Upper lobe of right lung (tissue), 1 donor: ENCODE data around the gene CCNT2. TPM values are rescaled to one million over a fixed set of nuclear protein-coding genes. Genes with fewer than 3 reads are reported as not detected.
A peak's percentile ranks its signal among the peaks of the same experiment; 100 is the strongest.

Experiments
- ATAC-seq: fragments of 200-7000 bp; cut with Tn5 transposase; one replicate; pipeline ENCODE4 v1.9.1; 2020; ENCODE audit warnings: mild to moderate bottlenecking, moderate library complexity
- DNase-seq: peaks from one replicate; pipeline ENCODE4 v3.0.0-alpha.2; 2020
- H3K27ac ChIP-seq: fragments of 200-600 bp; one replicate; pipeline ENCODE4 v1.8.0; 2022
- H3K27me3 ChIP-seq: fragments of 200-600 bp; one replicate; pipeline ENCODE4 v1.8.0; 2022; ENCODE audit warnings: mild to moderate bottlenecking
- H3K36me3 ChIP-seq: fragments of 200-600 bp; one replicate; pipeline ENCODE4 v1.8.0; 2022
- H3K4me1 ChIP-seq: fragments of 200-600 bp; one replicate; pipeline ENCODE4 v1.8.0; 2022
- H3K4me3 ChIP-seq: fragments of 200-600 bp; one replicate; pipeline ENCODE4 v1.8.0; 2022; ENCODE audit warnings: mild to moderate bottlenecking
- H3K9me3 ChIP-seq: fragments of 200-600 bp; one replicate; pipeline ENCODE4 v1.8.0; 2022
- intact Hi-C: fragments of 100-400 bp; cut with DNase I; formaldehyde crosslinking; loops from one replicate; pipeline ENCODE4 v1.11.0; 2022
- total RNA-seq: library from RNA; stranded (reverse); fragmentation: NEBNext Ultra II Directional; extraction: Animal tissue kit (Norgen Biotek cat#: 25700); gene quantifications from one replicate; pipeline ENCODE4 v1.2.1, GENCODE V29; 2021
- TF ChIP-seq, protein P1 (sequence below): fragments of 200-600 bp; IDR thresholded peaks from one replicate; pipeline ENCODE4 v1.8.0; 2022; ENCODE audit warnings: antibody characterized with exemption
- donor health status: DM: no; HTN: yes; CAD: no; lungs with severe emphysema.

Gene CCNT2
- total RNA-seq, 1 donor from 2014 or later, result 38.7 TPM

DNA sequence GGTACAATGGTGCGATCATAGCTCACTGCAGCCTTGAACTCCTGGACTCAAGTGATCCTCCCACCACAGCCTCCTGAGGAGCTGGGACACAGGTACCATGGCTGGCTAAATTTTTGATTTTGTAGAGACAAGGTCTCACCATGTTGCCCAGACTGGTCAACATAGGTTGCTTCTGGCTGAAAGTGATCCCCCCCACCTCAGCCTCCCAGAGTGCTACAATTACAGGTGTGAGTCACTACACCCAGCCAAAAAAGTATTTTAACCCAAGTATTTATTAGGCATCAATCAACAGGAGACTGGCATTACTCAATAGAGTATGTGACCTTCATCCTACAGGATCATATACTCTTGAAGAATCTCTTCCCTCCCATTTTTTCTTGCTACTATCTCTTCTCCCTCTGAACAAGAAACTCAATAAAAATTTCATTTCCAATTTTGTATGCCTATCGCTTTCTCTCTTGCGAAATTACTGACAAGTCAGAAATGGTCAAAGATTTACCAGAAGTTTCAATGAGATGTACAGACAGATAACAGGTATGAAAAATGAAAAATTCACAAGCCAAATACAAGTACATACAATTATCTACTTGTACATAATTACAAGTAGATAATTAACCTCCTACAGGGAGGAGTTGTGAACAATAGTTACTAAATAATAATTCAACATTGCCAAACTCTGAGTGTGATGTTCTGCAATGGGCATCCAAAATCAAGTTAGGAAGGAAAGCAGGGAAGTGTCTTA, 34.9 kb upstream of the CCNT2 start:
- Histone ChIP-seq H3K9me3 (no peaks in the 10 kb centered on the region), H3K4me3 (no peak overlapping the region), H3K4me1 (no peaks in the 10 kb centered on the region), H3K27me3 (no peaks in the 10 kb centered on the region), H3K27ac (no peak overlapping the region), H3K36me3 (no peaks in the 10 kb centered on the region)
- TF ChIP-seq, protein P1, sequence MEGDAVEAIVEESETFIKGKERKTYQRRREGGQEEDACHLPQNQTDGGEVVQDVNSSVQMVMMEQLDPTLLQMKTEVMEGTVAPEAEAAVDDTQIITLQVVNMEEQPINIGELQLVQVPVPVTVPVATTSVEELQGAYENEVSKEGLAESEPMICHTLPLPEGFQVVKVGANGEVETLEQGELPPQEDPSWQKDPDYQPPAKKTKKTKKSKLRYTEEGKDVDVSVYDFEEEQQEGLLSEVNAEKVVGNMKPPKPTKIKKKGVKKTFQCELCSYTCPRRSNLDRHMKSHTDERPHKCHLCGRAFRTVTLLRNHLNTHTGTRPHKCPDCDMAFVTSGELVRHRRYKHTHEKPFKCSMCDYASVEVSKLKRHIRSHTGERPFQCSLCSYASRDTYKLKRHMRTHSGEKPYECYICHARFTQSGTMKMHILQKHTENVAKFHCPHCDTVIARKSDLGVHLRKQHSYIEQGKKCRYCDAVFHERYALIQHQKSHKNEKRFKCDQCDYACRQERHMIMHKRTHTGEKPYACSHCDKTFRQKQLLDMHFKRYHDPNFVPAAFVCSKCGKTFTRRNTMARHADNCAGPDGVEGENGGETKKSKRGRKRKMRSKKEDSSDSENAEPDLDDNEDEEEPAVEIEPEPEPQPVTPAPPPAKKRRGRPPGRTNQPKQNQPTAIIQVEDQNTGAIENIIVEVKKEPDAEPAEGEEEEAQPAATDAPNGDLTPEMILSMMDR, result no peak
- intact Hi-C loops, result no loop called here
- no peak for DNase-seq
- no peak for ATAC-seq

- Histone ChIP-seq H3K4me1 (no peaks in the 10 kb centered on the region), H3K4me3 (no peak overlapping the region), H3K36me3 (no peaks in the 10 kb centered on the region), H3K9me3 (no peaks in the 10 kb centered on the region), H3K27ac (no peak overlapping the region), H3K27me3 (no peaks in the 10 kb centered on the region)
- TF ChIP-seq, protein P1, result no peak
- ATAC-seq, result no peak
- no peak for DNase-seq
- intact Hi-C loops, result no loop called here
These were observed 34.2 kb upstream of the CCNT2 start for GRCh38 chr2:134884435-134884834.

DNA sequence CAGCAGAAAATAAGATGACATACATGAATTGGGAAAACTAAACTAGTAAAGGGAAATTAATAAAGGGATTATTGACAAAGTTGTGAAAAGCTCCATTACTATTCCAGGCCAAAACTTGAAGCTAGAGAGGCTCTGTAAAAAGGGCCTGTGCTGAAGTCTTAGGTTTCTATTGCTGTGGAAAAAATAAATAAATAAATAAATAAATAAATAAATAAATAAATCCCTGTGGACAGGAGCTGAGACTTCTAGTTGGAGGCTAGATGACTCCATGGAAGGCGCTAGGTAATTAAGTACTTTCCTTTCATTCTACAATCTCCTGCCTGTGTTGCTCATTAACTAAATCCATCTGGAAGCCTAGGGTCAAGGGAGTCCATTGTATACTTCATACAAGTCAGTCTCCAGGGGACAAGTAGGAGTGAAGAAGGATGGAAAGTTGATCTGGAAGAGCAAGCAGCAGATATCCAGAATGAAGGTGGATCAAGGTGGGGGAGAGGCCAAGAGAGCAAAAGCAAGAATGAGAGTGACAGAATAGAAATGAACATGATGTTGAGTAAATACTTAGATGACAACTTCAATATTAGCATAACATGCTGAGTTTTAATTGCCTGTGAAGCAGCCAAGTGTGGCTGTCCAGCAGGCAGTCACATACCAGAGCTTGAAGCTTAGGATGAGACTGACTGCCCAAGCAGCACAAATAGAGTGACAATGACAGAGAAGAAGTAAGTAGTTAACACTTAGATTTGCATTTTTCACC, 26.2 kb upstream of the CCNT2 start:
- Histone ChIP-seq H3K27ac (no peak overlapping the region), H3K27me3 (no peaks in the 10 kb centered on the region), H3K36me3 (no peaks in the 10 kb centered on the region), H3K9me3 (no peaks in the 10 kb centered on the region), H3K4me1 (no peaks in the 10 kb centered on the region), H3K4me3 (no peak overlapping the region)
- intact Hi-C loops, result no loop called here
- TF ChIP-seq, protein P1, result no peak
- no peak for ATAC-seq
- DNase-seq, result no peak

DNA sequence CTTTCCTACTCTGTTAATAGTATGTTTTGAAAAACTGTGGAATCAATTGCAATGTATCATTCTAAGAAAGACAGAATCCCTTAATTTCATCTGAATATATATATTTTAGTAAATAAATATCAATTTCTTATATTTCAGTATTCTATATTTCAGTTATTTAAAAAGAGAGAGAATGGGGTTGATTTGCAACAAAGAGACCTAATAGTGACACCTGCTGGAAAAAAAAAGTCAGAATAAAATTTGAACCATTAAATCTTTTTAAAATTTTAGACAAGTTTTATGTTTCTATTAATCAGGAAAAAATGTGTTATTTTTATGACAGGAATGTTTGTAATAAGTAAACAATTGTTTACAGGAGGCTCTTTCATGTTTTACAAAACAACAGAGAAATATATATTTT, 20.7 kb upstream of the CCNT2 start:
- Histone ChIP-seq H3K9me3 (no peaks in the 10 kb centered on the region), H3K36me3 (no peaks in the 10 kb centered on the region), H3K27ac (no peak overlapping the region), H3K4me1 (no peaks in the 10 kb centered on the region), H3K4me3 (no peak overlapping the region), H3K27me3 (no peaks in the 10 kb centered on the region)
- no peak for ATAC-seq
- no peak for DNase-seq
- TF ChIP-seq, protein P1, result peak; percentile 46
- intact Hi-C loops, result no loop called here

- H3K27ac ChIP-seq, result no peak overlapping the region
- intact Hi-C loops, result no loop called here
- no peak for DNase-seq
- no peaks in the 10 kb centered on the region for H3K4me1 ChIP-seq
- TF ChIP-seq, protein P1, result no peak
- no peak overlapping the region for H3K4me3 ChIP-seq
- H3K27me3 ChIP-seq, result no peaks in the 10 kb centered on the region
- H3K9me3 ChIP-seq, result no peaks in the 10 kb centered on the region
- no peaks in the 10 kb centered on the region for H3K36me3 ChIP-seq
- no peak for ATAC-seq
These were observed 19.4 kb upstream of the CCNT2 start for GRCh38 chr2:134899204-134899603.
